Measurements from ENCODE around the gene ZSCAN30. TPM values are rescaled to one million over a fixed set of nuclear protein-coding genes. Genes with fewer than 3 reads are reported as not detected.

Gene ZSCAN30
- total and polyA plus RNA-seq, 2 of the 13 experiments (the other 11 are each of a cell fraction or from before 2014, with no cell fraction given) = 7.4 to 7.7 TPM

GRCh38 chr18:35283923-35284794 lies 5.9 kb downstream of the ZSCAN30 start:
- no peaks in the 10 kb centered on the region for H3K27me3 ChIP-seq (ENCODE audit: control insufficient read depth in 1 of 2, insufficient read depth in 2 of 2, low read length in 2 of 2)
- H4K20me1 ChIP-seq (ENCODE audit: insufficient read depth, low read length) = no peaks in the 10 kb centered on the region
- FAIRE-seq (no peak), ATAC-seq (no peak), DNase-seq (ENCODE audit: low spot score) (no peak)
- peaks cover 16% of the 10 kb centered on the region for H3K4me1 ChIP-seq (ENCODE audit: insufficient read depth, low read length)
- H2AFZ ChIP-seq (ENCODE audit: low read length) = no peak overlapping the region
- H3K4me2 ChIP-seq (ENCODE audit: low read depth, low read length) = no peak overlapping the region
- H3K27ac ChIP-seq (ENCODE audit: extremely low read length, insufficient read depth, low read length) = no peak overlapping the region
- H3K9ac ChIP-seq (ENCODE audit: insufficient read depth, low read depth, low read length) = no peak overlapping the region
- BruUV-seq (replicated peaks) = no TSS peak
- in situ Hi-C loops (cut with HindIII; ENCODE audit: extremely low pct_ligation_motif_present, low pct_unique_long_range_greater_than_20kb) (no loop called here), intact Hi-C loops (cut with micrococcal nuclease; ENCODE audit: unreplicated experiment) (no loop called here)
- H3K36me3 ChIP-seq (replicated peaks in 1 of 2; ENCODE audit: control insufficient read depth in 1 of 2, insufficient read depth in 2 of 2, low read length in 2 of 2) = peaks cover 0 to 17% of the 10 kb centered on the region in 2 experiments; a peak in 3 of 5 replicates
- peaks cover 10% of the 10 kb centered on the region; the same call in 1 of the 2 replicates for H3K9me3 ChIP-seq (ENCODE audit: low read length)
- peaks cover 22% of the 10 kb centered on the region for H3K79me2 ChIP-seq (ENCODE audit: insufficient read depth, low read length)
- 90% methylated on average over 5 of the region's 7 CpGs for WGBS (ENCODE audit: low lambda C conversion rate)
- ChIA-PET POLR2A (no interaction called here), CTCF (ENCODE audit: low intra/inter-chr PET ratio, low total read pairs) (no interaction called here)
- H3K4me3 ChIP-seq (replicated peaks in 1 of 3; ENCODE audit: insufficient read depth in 1 of 3, low read depth in 2 of 3, low read length in 3 of 3) = no peak overlapping the region
- TF ChIP-seq NFE2L2 (IDR thresholded peaks at IDR 0.05; ENCODE audit: low read length) = no peak
- no peak for TF ChIP-seq RFX3 (CRISPR knock-in tag; IDR thresholded peaks at IDR 0.05)
- 0 out of 2 replicates have a peak, but pooled peaks have one; percentile 17 for TF ChIP-seq NRL (CRISPR knock-in tag; IDR thresholded peaks at IDR 0.05; ENCODE audit: borderline replicate concordance)
- no peak for TF ChIP-seq ZNF138 (CRISPR knock-in tag; IDR thresholded peaks at IDR 0.05; ENCODE audit: low read depth)
- TF ChIP-seq ZNF672 (CRISPR knock-in tag; IDR thresholded peaks at IDR 0.05) = no peak

GRCh38 chr18:35282353-35282752 lies 7.7 kb downstream of the ZSCAN30 start:
- in situ Hi-C loops (cut with HindIII; ENCODE audit: extremely low pct_ligation_motif_present, low pct_unique_long_range_greater_than_20kb) = no loop called here
- ATAC-seq = no peak; the same call in 2 of the 3 replicates
- intact Hi-C loops (cut with micrococcal nuclease; ENCODE audit: unreplicated experiment) = no loop called here

More at GRCh38 chr18:35282353-35282752, 7.7 kb downstream of the ZSCAN30 start:
- DNase-seq (ENCODE audit: low spot score) (peak; percentile 8), FAIRE-seq (no peak)
- H3K9me3 ChIP-seq (ENCODE audit: low read length) = peaks cover 10% of the 10 kb centered on the region; the same call in 1 of the 2 replicates
- BruUV-seq (replicated peaks) = no TSS peak
- H4K20me1 ChIP-seq (ENCODE audit: insufficient read depth, low read length) = no peaks in the 10 kb centered on the region
- no peak overlapping the region for H3K27ac ChIP-seq (ENCODE audit: extremely low read length, insufficient read depth, low read length)
- POLR2A ChIA-PET = no interaction called here
- CTCF ChIA-PET (ENCODE audit: low intra/inter-chr PET ratio, low total read pairs) = no interaction called here
- no peak overlapping the region for H2AFZ ChIP-seq (ENCODE audit: low read length)
- H3K27me3 ChIP-seq (ENCODE audit: control insufficient read depth in 1 of 2, insufficient read depth in 2 of 2, low read length in 2 of 2) = no peaks in the 10 kb centered on the region
- no peak overlapping the region for H3K4me2 ChIP-seq (ENCODE audit: low read depth, low read length)
- WGBS (ENCODE audit: low lambda C conversion rate) = 100% methylated on average over 1 of the region's 1 CpG
- no peaks in the 10 kb centered on the region for H3K4me1 ChIP-seq (ENCODE audit: insufficient read depth, low read length)
- H3K4me3 ChIP-seq (replicated peaks in 1 of 3; ENCODE audit: insufficient read depth in 1 of 3, low read depth in 2 of 3, low read length in 3 of 3) = no peak overlapping the region
- peaks cover 0 to 17% of the 10 kb centered on the region in 2 experiments; a peak in 3 of 5 replicates for H3K36me3 ChIP-seq (replicated peaks in 1 of 2; ENCODE audit: control insufficient read depth in 1 of 2, insufficient read depth in 2 of 2, low read length in 2 of 2)
- peak; percentile 62 for TF ChIP-seq FOSL2 (CRISPR knock-in tag; IDR thresholded peaks at IDR 0.05)
- TF ChIP-seq WIZ (CRISPR knock-in tag; IDR thresholded peaks at IDR 0.05) = no peak
- no peak for TF ChIP-seq HOXD1 (CRISPR knock-in tag; IDR thresholded peaks at IDR 0.05)
- TF ChIP-seq TOPORS (CRISPR knock-in tag; IDR thresholded peaks at IDR 0.05) = no peak
- TF ChIP-seq UBTF (CRISPR knock-in tag; IDR thresholded peaks at IDR 0.05) = no peak
- TF ChIP-seq SAFB2 (CRISPR knock-in tag; IDR thresholded peaks at IDR 0.05; ENCODE audit: borderline replicate concordance, low read depth) = no peak
- TF ChIP-seq ZNF556 (CRISPR knock-in tag; IDR thresholded peaks at IDR 0.05; ENCODE audit: borderline replicate concordance) = no peak
- no peak for TF ChIP-seq MED13 (CRISPR knock-in tag; IDR thresholded peaks at IDR 0.05)
- peaks cover 10% of the 10 kb centered on the region for H3K79me2 ChIP-seq (ENCODE audit: insufficient read depth, low read length)
- H3K9ac ChIP-seq (ENCODE audit: insufficient read depth, low read depth, low read length) = no peak overlapping the region

All from HepG2 (cell line).